Measurements from ENCODE around the gene PDHX. TPM values are rescaled to one million over a fixed set of nuclear protein-coding genes. Genes with fewer than 3 reads are reported as not detected.
A peak's percentile ranks its signal among the peaks of the same experiment; 100 is the strongest.

The PDHX gene
- polyA plus RNA-seq, 3 donors from 2014 or later = 12.8 to 17.1 (median 13.1) TPM

GRCh38 chr11:35045236-35045820 lies 128.9 kb downstream of the PDHX start:
- peaks cover 60 to 64% of the 10 kb centered on the region in 2 donors for H3K4me1 Mint-ChIP-seq
- peak overlapping the region; percentile 96 to 100 (median 100) for H3K27ac Mint-ChIP-seq
- no peaks in the 10 kb centered on the region for H3K9me3 Mint-ChIP-seq
- peak; percentile 89 to 93 (median 90) for DNase-seq
- H3K27me3 Mint-ChIP-seq (ENCODE audit: low read depth in 3 of 3) = peaks cover 6 to 16% (median 10%) of the 10 kb centered on the region in 3 donors
- peak overlapping the region; percentile 77 to 93 (median 79) for H3K4me3 Mint-ChIP-seq
- H3K36me3 Mint-ChIP-seq = no peaks in the 10 kb centered on the region

Other genes with a start within 250 kb of the PDHX start
- gene APIP, start 239 bp upstream of the PDHX start, polyA plus RNA-seq = 10 to 100 TPM; 13.3 to 29.6 (median 17.2) TPM
- gene CD44, start 222.6 kb downstream of the PDHX start, polyA plus RNA-seq = 100 to 1,000 TPM; 213 to 247 (median 216) TPM